ENCODE results near the gene ROGDI.

The ROGDI gene

DNA sequence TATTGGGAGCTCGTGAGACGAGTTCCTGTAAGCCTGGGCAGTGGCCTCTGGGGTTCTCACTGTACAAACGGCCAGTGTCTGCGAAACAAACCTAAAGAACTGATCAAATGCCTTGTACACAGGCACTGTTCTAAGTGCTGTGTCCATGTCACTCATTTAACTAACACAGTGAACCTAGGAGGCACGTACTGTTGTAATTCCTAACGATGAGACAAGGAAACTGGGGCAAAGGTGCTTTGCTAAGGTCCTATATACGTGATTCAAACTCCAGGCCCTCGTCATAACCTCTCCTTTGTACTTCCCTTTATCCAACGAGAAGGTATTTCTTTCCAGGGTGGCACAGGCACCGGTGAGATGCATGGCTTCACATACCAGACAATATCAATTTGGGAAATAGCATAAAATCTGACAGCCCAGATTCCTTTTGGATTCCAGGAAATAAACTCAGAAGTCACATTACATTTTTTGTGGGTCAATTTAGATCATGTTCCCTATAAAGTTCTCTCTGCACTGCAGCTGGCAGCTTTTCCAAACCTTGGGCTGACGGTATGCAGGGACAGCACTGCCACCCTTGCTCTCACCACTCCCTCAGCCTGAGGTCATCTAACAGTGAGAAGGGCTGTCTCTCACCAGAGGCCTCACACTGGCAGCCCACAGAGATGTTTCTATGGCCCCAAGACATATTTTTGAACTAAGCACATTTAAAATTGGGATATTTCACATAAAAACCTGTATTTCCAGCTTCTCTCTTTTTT lies 26.3 kb upstream of the ROGDI start (continued):
- TF ChIP-seq ZNF426 (tag by site-specific recombination; IDR thresholded peaks at IDR 0.05) = no peak

DNA sequence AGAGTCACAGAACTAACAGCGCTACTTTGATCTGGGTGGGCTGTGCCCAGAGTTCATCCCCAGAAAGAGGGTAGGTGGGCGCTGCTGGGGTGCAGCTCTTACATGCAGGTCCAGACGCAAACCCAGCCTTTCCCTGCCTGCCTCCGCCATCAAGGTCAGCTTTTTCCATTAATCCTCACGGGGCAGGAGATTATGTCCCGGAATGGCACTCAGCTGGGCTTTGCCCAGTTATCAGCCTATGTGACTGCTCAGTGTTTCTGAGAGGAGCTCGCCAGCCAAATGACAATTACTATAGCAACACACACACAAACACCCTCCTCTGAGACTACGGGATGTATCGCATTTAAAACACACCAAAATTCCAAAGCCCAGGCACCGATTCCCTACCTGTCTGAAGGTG lies 24.5 kb upstream of the ROGDI start:
- no peak overlapping the region for H3K4me3 ChIP-seq (ENCODE audit: low read depth, low read length)
- H3K27ac ChIP-seq (ENCODE audit: extremely low read depth, low read depth, low read length) = no peak overlapping the region
- TF ChIP-seq ZNF146 (tag by site-specific recombination; IDR thresholded peaks at IDR 0.05) = no peak
- TF ChIP-seq ZNF175 (tag by site-specific recombination; IDR thresholded peaks at IDR 0.05) = no peak
- no peak for TF ChIP-seq ZNF350 (tag by site-specific recombination; IDR thresholded peaks at IDR 0.05)
- TF ChIP-seq ZNF423 (tag by site-specific recombination; IDR thresholded peaks at IDR 0.05) = no peak
- no peak for TF ChIP-seq ZNF19 (tag by site-specific recombination; IDR thresholded peaks at IDR 0.05; ENCODE audit: low read depth)
- TF ChIP-seq ZNF529 (tag by site-specific recombination; IDR thresholded peaks at IDR 0.05; ENCODE audit: insufficient replicate concordance) = no peak
- TF ChIP-seq ZNF626 (tag by site-specific recombination; IDR thresholded peaks at IDR 0.05) = no peak
- no peak for TF ChIP-seq ZNF221 (tag by site-specific recombination; IDR thresholded peaks at IDR 0.05; ENCODE audit: borderline replicate concordance)
- TF ChIP-seq ZIC2 (tag by site-specific recombination; IDR thresholded peaks at IDR 0.05) = no peak
- no peak for TF ChIP-seq ZNF600 (tag by site-specific recombination; IDR thresholded peaks at IDR 0.05)
- no peak for TF ChIP-seq ZNF302 (tag by site-specific recombination; IDR thresholded peaks at IDR 0.05; ENCODE audit: low read depth)
- TF ChIP-seq SP2 (tag by site-specific recombination; IDR thresholded peaks at IDR 0.05) = no peak
- no peak for TF ChIP-seq ZNF23 (tag by site-specific recombination; IDR thresholded peaks at IDR 0.05; ENCODE audit: borderline replicate concordance)
- TF ChIP-seq, protein P1, sequence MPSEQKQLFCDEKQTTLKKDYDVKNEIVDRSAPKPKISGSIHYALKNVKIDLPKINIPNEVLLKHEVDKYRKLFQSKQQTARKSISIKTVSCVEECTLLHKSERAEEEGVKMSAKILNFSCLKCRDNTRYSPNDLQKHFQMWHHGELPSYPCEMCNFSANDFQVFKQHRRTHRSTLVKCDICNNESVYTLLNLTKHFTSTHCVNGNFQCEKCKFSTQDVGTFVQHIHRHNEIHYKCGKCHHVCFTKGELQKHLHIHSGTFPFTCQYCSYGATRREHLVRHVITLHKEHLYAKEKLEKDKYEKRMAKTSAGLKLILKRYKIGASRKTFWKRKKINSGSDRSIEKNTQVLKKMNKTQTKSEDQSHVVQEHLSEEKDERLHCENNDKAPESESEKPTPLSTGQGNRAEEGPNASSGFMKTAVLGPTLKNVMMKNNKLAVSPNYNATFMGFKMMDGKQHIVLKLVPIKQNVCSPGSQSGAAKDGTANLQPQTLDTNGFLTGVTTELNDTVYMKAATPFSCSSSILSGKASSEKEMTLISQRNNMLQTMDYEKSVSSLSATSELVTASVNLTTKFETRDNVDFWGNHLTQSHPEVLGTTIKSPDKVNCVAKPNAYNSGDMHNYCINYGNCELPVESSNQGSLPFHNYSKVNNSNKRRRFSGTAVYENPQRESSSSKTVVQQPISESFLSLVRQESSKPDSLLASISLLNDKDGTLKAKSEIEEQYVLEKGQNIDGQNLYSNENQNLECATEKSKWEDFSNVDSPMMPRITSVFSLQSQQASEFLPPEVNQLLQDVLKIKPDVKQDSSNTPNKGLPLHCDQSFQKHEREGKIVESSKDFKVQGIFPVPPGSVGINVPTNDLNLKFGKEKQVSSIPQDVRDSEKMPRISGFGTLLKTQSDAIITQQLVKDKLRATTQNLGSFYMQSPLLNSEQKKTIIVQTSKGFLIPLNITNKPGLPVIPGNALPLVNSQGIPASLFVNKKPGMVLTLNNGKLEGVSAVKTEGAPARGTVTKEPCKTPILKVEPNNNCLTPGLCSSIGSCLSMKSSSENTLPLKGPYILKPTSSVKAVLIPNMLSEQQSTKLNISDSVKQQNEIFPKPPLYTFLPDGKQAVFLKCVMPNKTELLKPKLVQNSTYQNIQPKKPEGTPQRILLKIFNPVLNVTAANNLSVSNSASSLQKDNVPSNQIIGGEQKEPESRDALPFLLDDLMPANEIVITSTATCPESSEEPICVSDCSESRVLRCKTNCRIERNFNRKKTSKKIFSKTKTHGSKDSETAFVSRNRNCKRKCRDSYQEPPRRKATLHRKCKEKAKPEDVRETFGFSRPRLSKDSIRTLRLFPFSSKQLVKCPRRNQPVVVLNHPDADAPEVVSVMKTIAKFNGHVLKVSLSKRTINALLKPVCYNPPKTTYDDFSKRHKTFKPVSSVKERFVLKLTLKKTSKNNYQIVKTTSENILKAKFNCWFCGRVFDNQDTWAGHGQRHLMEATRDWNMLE (tag by site-specific recombination; conservative IDR thresholded peaks at IDR 0.05; ENCODE audit: low read depth) = no peak
- TF ChIP-seq ZNF747 (tag by site-specific recombination; IDR thresholded peaks at IDR 0.05) = no peak
- TF ChIP-seq MZF1 (tag by site-specific recombination; IDR thresholded peaks at IDR 0.05; ENCODE audit: borderline replicate concordance) = no peak
- TF ChIP-seq ZNF157 (tag by site-specific recombination; IDR thresholded peaks at IDR 0.05) = no peak
- ChIA-PET POLR2A (no interaction called here), CTCF (no interaction called here)
- H3K4me1 ChIP-seq (ENCODE audit: control insufficient read depth, insufficient read depth, low read length) = no peaks in the 10 kb centered on the region
- no peaks in the 10 kb centered on the region for H3K9me3 ChIP-seq (ENCODE audit: control insufficient read depth, insufficient read depth, low read depth, low read length)
- H3K36me3 ChIP-seq (ENCODE audit: control insufficient read depth in 2 of 2, insufficient read depth in 1 of 2, low read length in 2 of 2) = peaks cover 47 to 86% of the 10 kb centered on the region in 2 experiments

DNA sequence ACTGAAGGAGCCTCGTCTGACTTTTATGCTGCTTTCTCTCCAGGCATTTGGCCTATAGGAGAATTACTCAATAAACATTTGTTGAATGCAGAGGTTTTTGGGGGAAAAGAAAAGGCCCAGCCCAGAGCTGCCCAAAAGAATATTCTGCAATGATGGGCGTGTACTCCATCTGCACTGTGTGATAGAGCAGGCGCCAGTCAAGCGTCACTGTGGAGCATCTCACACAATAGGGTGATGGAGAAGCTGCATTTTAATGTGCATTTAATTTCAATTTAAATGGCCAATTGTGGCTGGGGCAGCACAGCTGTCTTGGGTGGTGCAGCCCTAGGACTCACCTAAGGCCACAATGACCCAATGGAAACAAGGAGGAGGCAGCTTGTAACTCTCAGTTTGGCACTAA lies 24.1 kb upstream of the ROGDI start:
- H3K4me1 ChIP-seq (ENCODE audit: control insufficient read depth, insufficient read depth, low read length) = no peaks in the 10 kb centered on the region
- peaks cover 44 to 86% of the 10 kb centered on the region in 2 experiments for H3K36me3 ChIP-seq (ENCODE audit: control insufficient read depth in 2 of 2, insufficient read depth in 1 of 2, low read length in 2 of 2)
- TF ChIP-seq, protein P2, sequence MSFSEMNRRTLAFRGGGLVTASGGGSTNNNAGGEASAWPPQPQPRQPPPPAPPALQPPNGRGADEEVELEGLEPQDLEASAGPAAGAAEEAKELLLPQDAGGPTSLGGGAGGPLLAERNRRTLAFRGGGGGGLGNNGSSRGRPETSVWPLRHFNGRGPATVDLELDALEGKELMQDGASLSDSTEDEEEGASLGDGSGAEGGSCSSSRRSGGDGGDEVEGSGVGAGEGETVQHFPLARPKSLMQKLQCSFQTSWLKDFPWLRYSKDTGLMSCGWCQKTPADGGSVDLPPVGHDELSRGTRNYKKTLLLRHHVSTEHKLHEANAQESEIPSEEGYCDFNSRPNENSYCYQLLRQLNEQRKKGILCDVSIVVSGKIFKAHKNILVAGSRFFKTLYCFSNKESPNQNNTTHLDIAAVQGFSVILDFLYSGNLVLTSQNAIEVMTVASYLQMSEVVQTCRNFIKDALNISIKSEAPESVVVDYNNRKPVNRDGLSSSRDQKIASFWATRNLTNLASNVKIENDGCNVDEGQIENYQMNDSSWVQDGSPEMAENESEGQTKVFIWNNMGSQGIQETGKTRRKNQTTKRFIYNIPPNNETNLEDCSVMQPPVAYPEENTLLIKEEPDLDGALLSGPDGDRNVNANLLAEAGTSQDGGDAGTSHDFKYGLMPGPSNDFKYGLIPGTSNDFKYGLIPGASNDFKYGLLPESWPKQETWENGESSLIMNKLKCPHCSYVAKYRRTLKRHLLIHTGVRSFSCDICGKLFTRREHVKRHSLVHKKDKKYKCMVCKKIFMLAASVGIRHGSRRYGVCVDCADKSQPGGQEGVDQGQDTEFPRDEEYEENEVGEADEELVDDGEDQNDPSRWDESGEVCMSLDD (tag by site-specific recombination; IDR thresholded peaks at IDR 0.05) = no peak
- TF ChIP-seq ZNF561 (tag by site-specific recombination; IDR thresholded peaks at IDR 0.05; ENCODE audit: borderline replicate concordance) (no peak), GLIS2 (tag by site-specific recombination; IDR thresholded peaks at IDR 0.05) (no peak), ZBTB48 (tag by site-specific recombination; IDR thresholded peaks at IDR 0.05) (no peak), ZNF660 (tag by site-specific recombination; IDR thresholded peaks at IDR 0.05) (no peak), ZEB2 (tag by site-specific recombination; IDR thresholded peaks at IDR 0.05) (no peak), BCL11B (tag by site-specific recombination; IDR thresholded peaks at IDR 0.05; ENCODE audit: low read depth) (no peak)
- TF ChIP-seq, protein P3, sequence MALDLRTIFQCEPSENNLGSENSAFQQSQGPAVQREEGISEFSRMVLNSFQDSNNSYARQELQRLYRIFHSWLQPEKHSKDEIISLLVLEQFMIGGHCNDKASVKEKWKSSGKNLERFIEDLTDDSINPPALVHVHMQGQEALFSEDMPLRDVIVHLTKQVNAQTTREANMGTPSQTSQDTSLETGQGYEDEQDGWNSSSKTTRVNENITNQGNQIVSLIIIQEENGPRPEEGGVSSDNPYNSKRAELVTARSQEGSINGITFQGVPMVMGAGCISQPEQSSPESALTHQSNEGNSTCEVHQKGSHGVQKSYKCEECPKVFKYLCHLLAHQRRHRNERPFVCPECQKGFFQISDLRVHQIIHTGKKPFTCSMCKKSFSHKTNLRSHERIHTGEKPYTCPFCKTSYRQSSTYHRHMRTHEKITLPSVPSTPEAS (tag by site-specific recombination; IDR thresholded peaks at IDR 0.05) = no peak
- H3K9me3 ChIP-seq (ENCODE audit: control insufficient read depth, insufficient read depth, low read depth, low read length) = no peaks in the 10 kb centered on the region
- ChIA-PET POLR2A (no interaction called here), CTCF (no interaction called here)
- H3K4me3 ChIP-seq (ENCODE audit: low read depth, low read length) = no peak overlapping the region
- H3K27ac ChIP-seq (ENCODE audit: extremely low read depth, low read depth, low read length) = no peak overlapping the region

Measured in HEK293 (cell line).